ENCODE data around the gene FOXP1.

The FOXP1 gene

DNA sequence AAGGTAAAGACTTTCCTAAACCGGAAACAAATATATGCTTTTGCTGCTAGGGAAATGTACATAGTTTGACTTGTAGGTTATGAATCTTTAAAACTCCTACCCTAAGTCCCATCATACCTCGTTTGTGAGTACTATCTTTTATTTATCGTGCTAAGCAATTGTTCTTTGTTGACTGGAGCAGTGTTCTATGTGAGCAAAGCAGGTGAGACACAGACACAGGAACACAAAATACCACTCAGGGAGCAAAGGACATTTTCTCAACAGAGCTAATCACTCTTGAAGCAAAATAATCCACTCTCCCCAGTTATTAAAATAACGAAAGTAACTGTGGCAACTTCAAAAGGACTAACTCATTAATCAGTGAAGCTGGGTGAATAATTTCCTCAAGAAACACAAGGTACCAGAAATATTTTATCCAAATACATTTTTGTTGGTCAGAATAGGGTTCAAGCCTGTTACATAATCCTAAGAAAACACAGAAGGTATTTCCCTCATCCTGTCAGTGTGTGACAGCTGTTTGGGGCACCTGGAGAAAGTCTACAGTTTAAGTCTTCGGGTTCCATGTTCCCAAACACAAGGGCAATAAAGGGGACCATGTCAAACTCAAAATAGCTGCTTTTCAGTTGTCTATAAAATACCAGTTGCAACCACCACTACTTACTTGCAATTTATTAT, 407.7 kb downstream of the FOXP1 start:
- DNase-seq (ENCODE audit: low read depth), result no peak

DNA sequence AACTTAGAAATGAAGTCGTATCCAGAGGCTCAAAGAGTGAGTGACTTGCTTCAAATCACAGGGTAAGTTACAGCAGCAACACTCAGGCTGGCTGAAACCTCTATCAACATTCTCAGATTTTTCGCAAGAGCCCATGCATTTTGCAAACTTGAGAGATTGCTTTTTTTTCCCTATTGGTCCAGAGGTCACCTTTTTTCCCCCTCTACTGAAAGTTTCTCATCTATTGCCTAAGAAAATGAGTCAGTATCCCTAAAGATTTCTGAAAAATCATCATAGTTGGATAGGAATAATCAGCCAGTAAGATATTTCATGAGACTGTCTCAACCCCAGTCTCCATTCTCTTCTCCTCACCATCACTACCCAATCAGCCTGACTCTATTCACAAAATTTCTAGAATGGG, 410.6 kb downstream of the FOXP1 start:
- no peak for DNase-seq (ENCODE audit: low read depth)

DNA sequence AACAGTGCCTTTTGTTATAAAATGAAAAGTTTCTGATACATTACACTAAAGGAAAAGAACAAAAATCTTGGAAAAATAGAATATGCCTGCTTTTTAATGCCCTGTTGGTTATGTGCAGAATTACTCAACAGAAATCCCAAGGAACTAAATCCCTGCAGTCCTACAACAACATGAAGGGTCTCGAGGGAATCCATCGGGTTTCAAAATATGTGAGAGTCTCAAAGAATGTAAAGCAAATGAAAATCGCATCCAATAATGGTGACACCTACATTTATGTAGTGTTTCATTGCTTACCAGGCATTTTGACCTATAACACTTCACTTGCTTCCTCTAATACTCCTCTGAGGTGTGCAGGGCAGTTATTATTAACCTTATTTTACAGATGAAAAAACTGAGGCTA, 411.3 kb downstream of the FOXP1 start:
- DNase-seq (ENCODE audit: low read depth), result no peak

DNA sequence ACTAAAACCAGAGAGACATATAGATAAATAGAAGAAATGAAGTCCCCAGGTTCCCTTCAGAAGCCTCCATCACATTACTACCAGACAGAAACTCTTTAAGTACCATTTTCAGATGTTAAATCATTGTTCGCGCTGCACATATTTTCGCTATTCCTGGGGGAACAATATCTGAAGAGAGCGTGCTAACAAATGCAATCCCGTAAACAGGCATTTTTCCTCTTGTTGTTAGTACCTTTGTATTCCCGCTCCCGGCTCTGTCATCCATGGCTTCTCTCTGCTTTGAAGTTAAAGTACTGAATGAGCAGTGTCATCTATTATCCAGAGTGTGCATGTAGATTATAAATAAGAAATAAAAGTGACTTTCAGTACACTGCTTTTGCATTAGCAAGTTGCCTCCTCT, 412.3 kb downstream of the FOXP1 start:
- DNase-seq (ENCODE audit: low read depth), result no peak

DNA sequence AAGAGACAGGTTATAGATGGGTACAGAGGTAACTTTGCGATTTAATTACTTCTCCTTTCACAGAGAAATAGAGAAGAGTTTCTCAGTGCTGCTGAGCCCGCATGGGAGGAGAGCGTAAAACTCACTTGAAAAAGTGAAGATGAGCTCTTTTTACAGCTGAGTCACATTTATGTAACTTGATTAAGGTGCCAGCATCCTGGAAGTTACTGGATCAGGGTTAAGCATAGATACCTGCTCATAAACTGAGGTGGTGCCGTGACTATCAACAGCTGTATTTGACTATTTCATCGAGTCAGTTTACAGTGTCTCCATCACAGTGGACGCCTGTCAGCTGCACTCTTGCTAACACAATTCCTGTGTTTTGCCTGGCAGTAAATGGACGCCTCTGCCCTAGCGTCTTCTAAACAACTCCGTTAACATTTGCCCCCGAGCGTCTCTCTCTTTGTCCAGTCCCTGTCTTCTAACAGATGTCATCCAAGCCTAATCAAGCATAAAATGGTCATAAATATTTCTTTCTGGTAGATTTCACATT, 414.6 kb downstream of the FOXP1 start:
- DNase-seq (ENCODE audit: low read depth), result no peak

DNA sequence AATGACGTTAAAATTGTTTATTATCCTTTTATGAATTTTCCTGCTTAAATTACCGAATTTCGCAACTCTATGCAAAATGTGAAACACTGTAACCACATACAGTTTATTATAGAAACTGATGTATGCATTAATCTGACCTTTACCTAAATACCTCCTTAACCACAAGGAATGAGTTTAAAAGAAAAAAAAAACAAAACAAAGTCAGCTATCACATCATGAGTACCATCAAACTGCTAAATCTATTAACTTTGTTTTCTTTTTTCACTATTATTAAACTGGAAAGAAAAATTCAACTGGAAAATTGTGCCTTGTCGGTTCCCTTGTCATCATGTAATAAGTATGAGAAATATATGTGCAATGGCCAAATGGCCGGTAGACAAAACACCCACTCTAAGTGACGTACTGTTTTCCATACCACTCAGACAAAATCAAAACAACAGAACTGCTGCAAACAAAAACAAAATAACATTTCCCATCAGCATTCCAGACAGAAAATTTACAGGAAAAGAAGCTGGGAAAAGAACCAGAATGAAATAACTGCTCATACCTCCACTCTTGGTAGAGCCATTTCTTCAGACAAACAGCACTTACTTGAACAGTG, 415.3 kb downstream of the FOXP1 start:
- no peak for DNase-seq (ENCODE audit: low read depth)

DNA sequence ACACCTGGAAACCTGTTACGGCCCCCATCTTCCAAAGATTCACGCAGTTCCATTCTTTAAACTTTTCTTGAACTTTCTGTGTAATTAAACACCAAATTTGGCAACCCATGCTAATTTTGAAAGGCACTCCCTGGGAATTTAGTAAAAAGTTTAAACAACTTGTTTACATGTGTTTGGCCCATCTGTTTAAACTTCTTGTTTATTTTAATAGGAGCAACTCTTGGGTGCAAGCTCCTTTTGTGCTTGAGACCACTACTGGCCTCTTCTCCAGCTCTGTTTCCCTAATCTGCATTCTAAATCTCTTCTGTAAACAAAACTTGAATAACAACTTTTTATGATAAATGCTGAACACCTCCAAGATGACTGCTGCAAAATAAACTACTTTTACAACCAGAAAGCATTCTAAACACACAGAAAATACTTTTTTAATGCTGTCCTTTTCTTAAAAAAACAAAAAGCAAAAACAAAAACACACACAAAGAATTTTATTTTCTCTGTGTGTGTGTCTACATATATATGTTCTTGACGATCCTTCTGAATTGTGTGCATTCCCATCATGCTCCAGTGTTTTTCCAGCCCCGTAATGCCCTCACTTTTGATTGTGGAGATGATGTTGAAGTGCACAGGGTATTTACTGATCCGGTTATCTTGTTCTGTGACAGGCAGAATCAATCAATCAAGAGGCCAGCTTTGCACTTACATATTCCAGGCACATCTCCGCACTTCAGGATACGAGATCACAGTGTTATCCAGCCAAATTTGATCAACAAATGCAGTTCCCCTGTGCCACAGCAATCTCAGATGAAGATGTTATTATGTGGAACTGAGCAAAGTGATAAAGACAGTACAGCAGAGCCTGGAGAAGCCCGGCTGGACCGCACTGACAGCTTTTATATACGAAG, 416.9 kb downstream of the FOXP1 start:
- no peak for DNase-seq (ENCODE audit: low read depth)

DNA sequence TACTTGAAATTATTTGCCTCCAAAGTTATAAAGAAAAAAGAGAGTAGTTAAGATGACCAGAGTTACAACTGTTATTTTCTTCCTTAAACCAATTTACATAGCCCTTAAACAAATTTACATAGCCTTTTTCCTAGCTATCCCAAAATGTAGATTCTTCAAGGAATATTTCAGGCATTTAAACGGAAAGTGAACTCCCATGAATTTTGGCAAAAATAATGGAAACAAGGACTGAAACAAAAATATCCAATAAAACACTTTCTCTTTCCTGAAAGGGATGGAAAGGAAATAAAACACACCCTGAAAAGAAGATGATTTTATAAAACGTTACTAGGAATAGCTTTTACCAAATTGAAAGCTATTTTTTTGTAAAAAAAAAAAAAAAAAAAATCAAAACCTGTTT, 418.6 kb downstream of the FOXP1 start:
- DNase-seq (ENCODE audit: low read depth), result no peak

DNA sequence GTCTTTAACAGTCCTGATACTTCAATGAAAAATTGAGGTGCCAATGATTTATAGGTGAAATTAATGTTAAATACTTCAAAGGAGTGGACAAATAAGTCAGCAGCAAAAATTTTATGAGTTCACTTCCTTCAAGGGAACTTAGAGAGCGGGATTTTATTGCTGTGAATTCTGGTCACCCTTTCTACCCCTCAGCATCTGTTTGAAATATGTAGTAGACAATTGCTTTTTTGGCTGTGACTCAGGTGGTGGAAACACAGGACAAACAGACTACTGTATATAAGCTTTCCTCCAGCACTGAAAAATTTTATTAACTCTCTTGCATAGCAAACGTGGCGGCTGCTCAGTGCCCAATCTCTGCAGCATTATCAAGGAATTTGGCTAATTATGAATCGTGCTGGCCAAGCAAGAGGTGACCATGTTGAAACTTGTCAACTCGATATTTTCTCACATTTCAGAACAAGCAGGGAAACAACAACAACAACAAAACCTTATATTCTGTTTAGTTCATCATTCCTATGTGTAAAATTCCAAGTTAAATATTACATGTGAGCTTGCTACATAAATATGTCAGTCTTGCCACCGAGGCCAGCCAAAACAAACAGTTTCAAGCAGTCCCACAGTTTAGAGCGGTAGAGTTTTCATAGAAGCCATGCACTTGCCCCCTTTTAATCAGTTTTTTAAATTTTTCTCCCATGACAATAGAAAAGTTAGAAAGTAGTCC, 420.2 kb downstream of the FOXP1 start:
- no peak for DNase-seq (ENCODE audit: low read depth)

DNA sequence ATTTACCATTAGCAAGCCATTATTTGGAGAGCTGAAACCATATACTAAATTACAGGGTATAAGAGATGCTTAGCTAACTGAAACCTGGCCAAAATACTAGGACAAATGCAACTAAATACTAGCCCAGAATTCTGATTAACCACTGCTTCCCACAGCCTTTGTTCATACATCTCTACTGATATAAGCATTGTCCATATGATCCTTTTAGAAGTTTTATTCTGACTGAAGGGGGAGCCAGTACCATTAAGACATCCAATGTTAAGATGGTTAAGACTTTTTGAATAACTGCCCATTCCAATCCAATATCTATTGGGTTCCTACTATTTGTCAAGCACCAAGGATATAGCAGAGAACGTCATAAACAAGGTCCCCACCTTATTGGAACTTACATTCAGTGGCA, 421.3 kb downstream of the FOXP1 start:
- DNase-seq (ENCODE audit: low read depth), result no peak

DNA sequence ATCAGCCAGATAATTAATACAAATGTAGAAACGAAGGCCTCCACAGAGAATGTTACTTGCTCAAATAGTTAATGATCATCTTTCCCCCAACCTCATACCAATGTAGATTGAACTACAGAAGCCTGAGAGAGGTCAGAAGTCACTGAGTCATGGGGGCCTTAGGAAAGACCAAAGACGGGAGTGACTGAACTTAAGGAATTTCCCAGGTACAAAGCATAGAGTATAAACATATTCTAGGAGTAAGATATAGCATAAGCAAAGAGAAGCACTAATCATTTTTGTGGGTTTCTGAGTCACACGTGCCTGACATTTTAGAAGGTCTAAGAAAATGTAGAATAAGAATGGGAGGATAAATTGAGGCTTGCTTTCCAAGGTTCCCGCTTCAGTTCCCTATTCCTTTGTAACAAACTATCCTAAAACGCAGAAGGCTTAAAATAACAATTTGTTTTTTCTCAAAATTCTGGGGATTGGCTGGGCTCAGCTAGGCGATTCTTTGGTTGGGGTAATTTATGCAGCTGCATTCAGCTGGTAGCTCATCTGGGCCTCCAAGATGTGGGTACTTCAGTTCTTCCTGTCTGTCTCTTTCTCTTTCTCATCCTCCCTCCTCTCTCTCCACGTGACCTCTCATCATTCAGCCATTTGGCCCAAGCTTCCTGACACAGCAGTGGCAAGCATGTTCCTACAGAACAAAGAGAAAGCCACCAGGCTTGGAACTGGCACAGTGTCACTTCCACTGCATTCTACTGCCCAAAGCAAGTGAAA, 422.6 kb downstream of the FOXP1 start:
- no peak for DNase-seq (ENCODE audit: low read depth)

DNA sequence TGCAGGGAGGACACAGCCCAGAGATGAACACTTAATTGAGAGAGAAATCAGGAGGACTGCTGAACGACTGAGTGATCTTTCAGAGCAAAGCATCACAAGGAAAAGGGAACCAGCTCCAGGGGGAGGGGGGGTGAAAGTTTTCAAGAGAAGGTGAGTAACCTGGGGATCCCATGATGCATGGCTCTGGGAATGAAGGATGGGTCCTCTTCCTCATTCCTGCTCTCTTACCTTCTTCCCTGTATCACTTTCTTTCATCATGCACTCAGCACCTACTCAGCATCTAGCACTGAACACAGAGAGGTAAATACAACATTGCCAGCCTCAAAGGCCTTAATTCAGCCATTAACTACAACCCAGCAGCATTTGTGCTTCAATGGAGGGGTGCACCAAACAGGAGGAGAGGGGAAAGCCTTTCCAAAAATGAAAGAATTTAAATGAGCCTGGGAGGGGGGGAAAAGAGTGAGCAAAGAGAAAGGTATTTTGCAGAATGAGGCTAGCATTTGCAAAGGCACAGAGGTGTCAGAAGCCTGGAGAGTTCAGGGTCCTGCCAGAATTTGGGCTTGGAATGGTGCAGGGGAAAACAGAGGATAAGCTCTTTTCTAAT, 427.4 kb downstream of the FOXP1 start:
- no peak for DNase-seq (ENCODE audit: low read depth)

DNA sequence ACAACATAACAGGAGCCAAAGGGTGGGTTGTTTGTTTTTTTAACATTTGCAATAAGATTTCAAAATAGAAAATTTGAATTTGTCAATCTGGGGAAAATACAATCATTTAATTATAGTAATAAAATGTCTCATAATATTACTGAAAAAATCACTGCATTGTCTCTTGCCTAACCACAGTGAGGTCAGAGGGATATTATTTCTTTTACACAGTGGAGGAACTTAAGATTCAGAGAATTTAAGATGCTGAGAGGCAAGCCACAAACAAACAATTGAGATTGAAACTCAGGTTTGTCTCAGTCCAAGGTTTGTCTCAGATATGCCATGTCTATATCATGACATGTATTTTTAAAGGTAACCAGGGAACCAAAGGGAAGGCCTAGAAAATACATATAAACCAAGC, 428.7 kb downstream of the FOXP1 start:
- DNase-seq (ENCODE audit: low read depth), result no peak

DNA sequence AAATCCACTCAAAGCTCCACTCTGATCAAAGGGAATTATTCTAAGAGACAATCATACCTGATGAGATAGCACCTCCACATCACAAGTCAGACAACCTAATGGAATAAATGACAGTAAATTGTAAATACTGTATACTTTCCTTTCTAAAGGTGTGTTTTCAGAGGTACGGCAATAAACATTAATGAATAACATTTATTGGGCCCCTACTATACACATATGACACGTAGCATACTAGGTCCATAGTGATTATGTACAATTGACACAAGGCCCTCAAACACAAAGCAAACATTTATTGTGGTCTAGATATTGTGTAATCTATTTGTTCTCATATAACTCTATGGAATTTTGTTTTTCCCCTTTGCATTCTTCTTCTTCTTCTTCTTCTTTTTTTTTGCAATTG, 429.8 kb downstream of the FOXP1 start:
- no peak for DNase-seq (ENCODE audit: low read depth)

DNA sequence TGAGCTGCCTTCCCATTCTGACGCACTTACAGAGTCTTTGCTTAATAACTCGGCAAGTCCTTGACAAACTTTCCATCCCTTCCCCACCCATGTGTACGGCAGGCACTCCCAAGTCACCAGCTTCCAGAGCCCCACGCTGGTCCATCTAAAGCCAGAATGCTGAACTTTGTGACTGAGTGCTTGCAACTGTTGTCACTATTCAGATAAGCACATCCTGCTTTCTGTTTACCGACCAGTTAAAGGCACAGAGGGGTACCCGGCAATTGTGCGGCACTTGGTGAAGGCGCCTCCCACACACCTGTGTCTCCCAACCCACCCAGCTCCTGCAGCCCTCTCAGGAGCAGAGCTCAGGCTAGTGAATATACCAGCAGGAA, 430.6 kb downstream of the FOXP1 start:
- no peak for DNase-seq (ENCODE audit: low read depth)

DNA sequence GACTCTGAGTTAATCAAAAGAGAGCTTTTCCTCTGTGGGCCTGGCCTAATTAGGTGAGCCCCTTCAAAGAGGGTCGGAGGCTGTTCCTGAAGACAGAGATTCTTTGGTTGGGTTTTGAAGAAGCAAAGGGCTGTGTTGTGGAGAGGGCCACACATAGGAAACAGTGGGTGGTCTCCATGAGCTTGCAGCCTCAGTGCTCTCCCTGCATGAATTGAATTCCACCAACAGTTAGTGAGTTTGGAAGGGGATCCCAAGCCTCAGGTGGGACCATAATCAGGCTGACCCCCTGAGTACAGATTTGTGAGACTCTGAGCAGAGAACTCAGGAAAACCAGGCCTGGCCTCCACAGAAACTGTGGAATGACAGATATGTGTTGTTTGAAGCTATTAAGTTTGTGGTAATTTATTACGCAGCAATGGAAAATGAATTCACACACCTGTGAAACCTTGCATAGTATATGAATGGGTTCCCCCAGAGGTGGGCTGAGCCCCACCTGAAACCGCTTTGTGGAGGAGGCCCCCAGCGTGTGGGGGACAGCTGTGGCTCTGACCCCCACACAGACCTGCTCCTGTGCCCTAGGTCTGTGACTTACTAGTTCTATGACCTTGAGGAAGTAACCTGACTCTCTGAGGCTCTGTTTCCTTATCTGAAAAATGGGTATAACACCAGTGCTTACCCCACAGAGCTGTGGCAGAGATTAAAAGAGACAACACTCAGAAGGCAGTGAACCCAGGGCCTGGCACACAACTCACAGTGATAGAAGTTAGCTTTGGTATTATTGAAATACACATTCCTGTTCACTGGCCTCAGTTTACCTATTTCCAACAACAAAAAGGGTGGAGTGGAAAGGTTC, 431.3 kb downstream of the FOXP1 start:
- DNase-seq (ENCODE audit: low read depth), result no peak

DNA sequence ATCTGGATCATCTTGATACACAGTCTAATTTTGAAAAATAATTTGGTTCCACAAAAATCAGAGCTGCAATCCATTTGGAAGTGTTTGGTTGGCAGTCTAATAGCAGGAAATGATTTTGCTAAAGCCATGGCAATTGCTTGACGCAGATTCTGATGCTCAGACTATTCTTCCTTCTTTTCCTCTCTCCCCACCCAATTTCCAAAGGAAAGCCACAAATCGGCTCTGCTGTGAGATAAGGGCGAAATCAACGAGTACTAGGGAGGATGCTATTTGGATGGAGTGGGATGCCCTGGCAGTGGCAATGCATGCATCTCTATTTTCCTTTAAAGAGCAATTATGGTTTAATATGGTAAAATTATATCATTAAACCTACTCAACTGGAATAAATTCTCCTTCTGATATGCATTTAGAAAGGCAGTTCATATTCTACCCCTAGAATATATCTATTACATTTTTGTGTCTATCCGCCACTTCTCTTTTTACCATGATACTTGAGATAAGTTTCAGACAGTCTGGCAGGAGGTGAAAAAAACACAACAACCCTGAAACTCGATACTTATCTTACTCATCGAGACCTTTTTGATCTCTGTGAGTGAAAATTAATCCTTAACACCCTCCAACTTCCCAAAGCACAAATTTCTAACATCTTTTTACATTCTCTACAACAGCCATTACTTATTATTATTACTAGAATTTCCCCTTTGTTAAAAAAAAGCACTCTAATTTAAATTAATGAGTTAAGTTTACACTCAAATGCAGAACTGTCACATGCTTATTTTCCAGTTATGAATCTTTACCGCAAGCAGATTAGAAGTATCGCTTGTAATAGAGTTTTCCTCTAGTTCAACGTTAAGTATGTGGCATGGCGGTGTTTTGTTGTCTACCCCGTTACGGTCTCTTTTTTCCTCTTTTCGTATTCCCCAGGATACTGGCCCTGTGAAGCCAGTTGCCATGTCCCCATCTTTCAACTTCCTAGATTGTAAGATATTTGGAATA, 433.3 kb downstream of the FOXP1 start:
- no peak for DNase-seq (ENCODE audit: low read depth)

DNA sequence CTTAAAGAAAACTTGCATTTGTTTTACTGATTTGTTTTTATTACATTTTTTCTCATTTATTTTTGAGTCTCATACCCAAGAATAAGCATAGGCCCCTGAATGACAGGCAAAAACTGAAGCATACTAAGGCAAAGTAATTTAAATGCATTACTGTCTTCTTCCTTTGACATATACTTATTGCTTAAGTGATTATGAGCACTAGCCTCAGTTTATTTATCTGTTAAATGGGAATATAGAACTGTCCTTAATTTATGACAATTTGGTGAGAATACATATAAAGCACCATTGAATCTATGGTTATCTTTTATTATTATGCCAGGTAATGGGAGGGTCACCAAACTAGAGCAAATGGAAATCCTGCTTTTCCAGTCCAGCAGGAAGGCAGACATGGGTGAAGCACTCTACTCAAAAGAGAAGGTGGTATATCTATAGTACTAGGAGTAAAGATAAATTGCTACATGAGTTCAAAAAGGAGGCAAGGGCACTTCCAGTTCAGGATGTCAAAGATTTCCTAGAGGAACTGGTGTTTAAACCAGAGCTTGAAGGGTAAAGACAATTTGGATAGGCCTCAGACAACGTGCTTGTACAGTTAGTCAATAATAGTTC, 435.0 kb downstream of the FOXP1 start:
- no peak for DNase-seq (ENCODE audit: low read depth)

DNA sequence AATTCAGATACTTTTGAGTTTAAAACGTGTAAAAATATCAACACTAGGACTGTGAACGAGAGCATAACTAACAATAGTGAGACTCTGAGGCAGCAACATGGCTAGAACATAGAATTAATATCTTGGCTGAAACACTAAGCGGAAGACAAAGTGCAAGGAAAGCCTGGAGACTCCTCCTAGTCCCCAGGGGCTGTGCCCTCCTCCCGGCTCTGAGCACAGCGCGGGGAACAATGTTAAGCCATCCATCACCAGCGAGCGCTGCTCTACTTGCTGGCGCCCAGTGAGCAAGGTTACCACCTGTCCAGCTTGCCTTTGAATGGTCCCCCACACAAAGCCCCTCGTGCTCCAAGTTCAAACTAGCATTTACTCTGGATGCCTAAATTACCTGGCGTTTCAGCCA, 436.9 kb downstream of the FOXP1 start:
- DNase-seq (ENCODE audit: low read depth), result no peak

Measured in stimulated activated CD8-positive, alpha-beta memory T cell treated with anti-CD3 and anti-CD28 coated beads, Interleukin-4, amount 100 ng/mL, for 24 hours (primary cell).